IgD-negative memory B cell (primary cell): ENCODE results near the gene ACP1. TPM values are rescaled to one million over a fixed set of nuclear protein-coding genes. Genes with fewer than 3 reads are reported as not detected.

Source experiments
- H3K27ac Mint-ChIP-seq, 3 donors: one replicate each; pipeline ENCODE4 v1.8.0; 2020 to 2022; ENCODE audit warnings: mild to moderate bottlenecking in 3 of 3, mixed read lengths in 3 of 3, moderate library complexity in 1 of 3
- H3K27me3 Mint-ChIP-seq: one replicate; pipeline ENCODE4 v1.8.0; 2021; ENCODE audit warnings: mixed read lengths
- H3K36me3 Mint-ChIP-seq: one replicate; pipeline ENCODE4 v1.8.0; 2020; ENCODE audit warnings: mild to moderate bottlenecking, mixed read lengths
- H3K4me1 Mint-ChIP-seq, 3 donors: one replicate each; pipeline ENCODE4 v1.8.0; 2020 to 2022; ENCODE audit warnings: mixed read lengths in 3 of 3, mild to moderate bottlenecking in 1 of 3
- H3K4me3 Mint-ChIP-seq, 4 donors: one replicate each; pipeline ENCODE4 v1.8.0; 2020 to 2022; ENCODE audit warnings: mild to moderate bottlenecking in 4 of 4, mixed read lengths in 4 of 4, moderate library complexity in 3 of 4
- H3K9me3 Mint-ChIP-seq, 3 donors: one replicate each; pipeline ENCODE4 v1.8.0; 2020 to 2021; ENCODE audit warnings: mixed read lengths in 3 of 3, mild to moderate bottlenecking in 1 of 3
- polyA plus RNA-seq: library from polyadenylated mRNA; unstranded; fragments of 300-500 nt; fragmentation: Illumina TruSeq; gene quantifications from one replicate; pipeline ENCODE4 v1.2.3, GENCODE V29; 2021

ACP1 gene
- polyA plus RNA-seq, 1 donor from 2014 or later, result 158 TPM

DNA sequence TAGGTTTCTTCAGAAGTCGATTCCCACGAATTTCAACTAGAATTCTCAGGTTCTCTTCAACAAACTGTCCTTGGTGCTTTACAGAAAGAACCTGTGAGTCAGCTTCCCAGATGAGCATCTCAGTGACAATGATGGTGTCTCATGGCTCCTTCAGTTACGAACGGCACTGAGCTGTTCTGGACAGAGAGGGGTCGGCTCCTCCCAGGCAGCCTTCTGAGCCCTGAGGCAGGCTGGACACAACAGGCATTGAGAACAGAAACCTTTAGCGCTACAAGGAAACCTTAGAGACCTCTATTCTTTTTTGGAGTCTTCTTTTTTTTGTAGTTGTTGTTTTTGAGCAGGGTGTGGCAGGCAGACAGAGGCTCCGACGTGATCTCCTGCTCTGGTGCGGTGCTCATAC is 58.3 kb downstream of the ACP1 start:
- peaks cover 0 to 4% (median 3%) of the 10 kb centered on the region in 3 donors for H3K4me1 Mint-ChIP-seq
- peaks cover 3 to 11% (median 7%) of the 10 kb centered on the region in 3 donors for H3K9me3 Mint-ChIP-seq
- H3K4me3 Mint-ChIP-seq, result no peak overlapping the region
- no peak overlapping the region for H3K27ac Mint-ChIP-seq
- peaks cover 2% of the 10 kb centered on the region for H3K27me3 Mint-ChIP-seq
- H3K36me3 Mint-ChIP-seq, result peaks cover 2% of the 10 kb centered on the region

Other genes starting within 250 kb of the ACP1 start
- not detected for gene FAM110C, start 218.4 kb upstream of the ACP1 start, polyA plus RNA-seq
- gene SH3YL1, start 915 bp upstream of the ACP1 start, polyA plus RNA-seq, result 18.8 TPM
- 3.5 TPM for gene ALKAL2, start 23.1 kb downstream of the ACP1 start, polyA plus RNA-seq